Esophagus (tissue), 2 donors: ENCODE data around the gene MLLT3. TPM values are rescaled to one million over a fixed set of nuclear protein-coding genes. Genes with fewer than 3 reads are reported as not detected.

ENCODE experiments used
- H3K27ac ChIP-seq, 2 donors: one replicate each; pipeline ENCODE4 v1.5.1; 2013; ENCODE audit warnings: low read depth in 2 of 2, mild to moderate bottlenecking in 2 of 2, inconsistent platforms in 1 of 2, low read length in 1 of 2, moderate library complexity in 1 of 2
- H3K27me3 ChIP-seq, 2 donors: one replicate each; pipeline ENCODE4 v1.6.1; 2013; ENCODE audit warnings: low read length in 2 of 2, control low read depth in 1 of 2, mild to moderate bottlenecking in 1 of 2; ENCODE audit not compliant: insufficient read depth in 2 of 2, control insufficient read depth in 1 of 2
- H3K36me3 ChIP-seq, 2 donors: one replicate each; pipeline ENCODE4 v1.6.1; 2013; ENCODE audit warnings: low read length in 1 of 2; ENCODE audit not compliant: control insufficient read depth in 2 of 2, insufficient read depth in 2 of 2
- H3K4me1 ChIP-seq, 2 donors: one replicate each; pipeline ENCODE4 v1.6.1; 2013; ENCODE audit warnings: low read length in 1 of 2; ENCODE audit not compliant: control insufficient read depth in 2 of 2, insufficient read depth in 2 of 2
- H3K4me3 ChIP-seq, 2 donors: one replicate each; pipeline ENCODE4 v1.5.1; 2013; ENCODE audit warnings: low read length in 2 of 2, mild to moderate bottlenecking in 2 of 2, low read depth in 1 of 2, moderate library complexity in 1 of 2
- H3K9me3 ChIP-seq, 2 donors: one replicate each; pipeline ENCODE4 v1.6.1; 2013; ENCODE audit warnings: mild to moderate bottlenecking in 2 of 2, low read depth in 1 of 2, low read length in 1 of 2, moderate library complexity in 1 of 2; ENCODE audit not compliant: control insufficient read depth in 2 of 2, insufficient read depth in 1 of 2
- WGBS, 2 donors: extraction: QIAGEN DNeasy Blood & Tissue Kit; methylation state at CpG; one replicate each; pipeline ENCODE4 v1.1.7; 2013; 5-methylcytosine and 5-hydroxymethylcytosine counted together
- polyA plus RNA-seq, 2 donors: library from polyadenylated mRNA; stranded (reverse); fragments of 200-250 nt; gene quantifications; one replicate each; pipeline ENCODE4 v1.2.3, GENCODE V29; 2013
- donor health status: healthy with polysubstance abuse.
- donor health status: Bipolar disorder and iron deficiency.

Gene MLLT3
- polyA plus RNA-seq, 2 donors = 4.6 to 5.0 TPM

GRCh38 chr9:20436476-20437195, 185.7 kb downstream of the MLLT3 start:
- WGBS, 2 donors = 81 to 90% methylated on average over 1 of the region's 1 CpG
- Histone ChIP-seq H3K36me3 (no peaks in the 10 kb centered on the region), H3K4me1 (no peaks in the 10 kb centered on the region), H3K4me3 (no peak overlapping the region), H3K27ac (no peak overlapping the region), H3K27me3 (no peaks in the 10 kb centered on the region), H3K9me3 (no peaks in the 10 kb centered on the region)

- no peaks in the 10 kb centered on the region for H3K27me3 ChIP-seq
- H3K4me1 ChIP-seq = no peaks in the 10 kb centered on the region
- no peaks in the 10 kb centered on the region for H3K9me3 ChIP-seq
- WGBS, 2 donors = 87 to 92% methylated on average over 1 of the region's 1 CpG
- no peak overlapping the region for H3K27ac ChIP-seq
- no peak overlapping the region for H3K4me3 ChIP-seq
- no peaks in the 10 kb centered on the region for H3K36me3 ChIP-seq
Observed at GRCh38 chr9:20428976-20429375, 193.3 kb downstream of the MLLT3 start.

GRCh38 chr9:20427359-20427758, 194.9 kb downstream of the MLLT3 start:
- Histone ChIP-seq H3K4me1 (no peaks in the 10 kb centered on the region), H3K9me3 (no peaks in the 10 kb centered on the region), H3K27ac (no peak overlapping the region), H3K27me3 (no peaks in the 10 kb centered on the region), H3K4me3 (no peak overlapping the region), H3K36me3 (no peaks in the 10 kb centered on the region)
- 93 to 94% methylated on average over 1 of the region's 1 CpG for WGBS, 2 donors

- no peak overlapping the region for H3K27ac ChIP-seq
- H3K27me3 ChIP-seq = no peaks in the 10 kb centered on the region
- no peaks in the 10 kb centered on the region for H3K9me3 ChIP-seq
- no peaks in the 10 kb centered on the region for H3K4me1 ChIP-seq
- 64 to 92% methylated on average over 2 of the region's 2 CpGs for WGBS, 2 donors
- no peaks in the 10 kb centered on the region for H3K36me3 ChIP-seq
- H3K4me3 ChIP-seq = no peak overlapping the region
Observed at GRCh38 chr9:20426019-20426418, 196.3 kb downstream of the MLLT3 start.

GRCh38 chr9:20419533-20419932, 202.8 kb downstream of the MLLT3 start:
- Histone ChIP-seq H3K36me3 (no peaks in the 10 kb centered on the region), H3K9me3 (no peaks in the 10 kb centered on the region), H3K4me3 (no peak overlapping the region), H3K4me1 (no peaks in the 10 kb centered on the region), H3K27ac (no peak overlapping the region), H3K27me3 (no peaks in the 10 kb centered on the region)
- 55 to 61% methylated on average over 3 of the region's 3 CpGs for WGBS, 2 donors

GRCh38 chr9:20418485-20418884, 203.8 kb downstream of the MLLT3 start:
- H3K27ac ChIP-seq = no peak overlapping the region
- H3K9me3 ChIP-seq = no peaks in the 10 kb centered on the region
- H3K4me1 ChIP-seq = no peaks in the 10 kb centered on the region
- WGBS, 2 donors = 97 to 99% methylated on average over 7 of the region's 7 CpGs
- no peak overlapping the region for H3K4me3 ChIP-seq
- H3K27me3 ChIP-seq = no peaks in the 10 kb centered on the region
- no peaks in the 10 kb centered on the region for H3K36me3 ChIP-seq

- WGBS, 2 donors = 82 to 83% methylated on average over 5 of the region's 5 CpGs
- Histone ChIP-seq H3K4me3 (no peak overlapping the region), H3K27me3 (no peaks in the 10 kb centered on the region), H3K27ac (no peak overlapping the region), H3K9me3 (no peaks in the 10 kb centered on the region), H3K36me3 (no peaks in the 10 kb centered on the region), H3K4me1 (no peaks in the 10 kb centered on the region)
Observed at GRCh38 chr9:20417373-20418080, 204.8 kb downstream of the MLLT3 start.

- Histone ChIP-seq H3K9me3 (no peaks in the 10 kb centered on the region), H3K4me3 (no peak overlapping the region), H3K27ac (no peak overlapping the region), H3K36me3 (peaks cover 0 to 2% of the 10 kb centered on the region in 2 donors), H3K4me1 (no peaks in the 10 kb centered on the region), H3K27me3 (no peaks in the 10 kb centered on the region)
Observed at GRCh38 chr9:20414150-20414549, 208.1 kb downstream of the MLLT3 start.

GRCh38 chr9:20409321-20410092, 212.8 kb downstream of the MLLT3 start:
- H3K27ac ChIP-seq = no peak overlapping the region
- no peak overlapping the region for H3K4me3 ChIP-seq
- H3K27me3 ChIP-seq = no peaks in the 10 kb centered on the region
- H3K4me1 ChIP-seq = no peaks in the 10 kb centered on the region
- H3K9me3 ChIP-seq = no peaks in the 10 kb centered on the region
- H3K36me3 ChIP-seq = peaks cover 0 to 2% of the 10 kb centered on the region in 2 donors
